ENCODE results near the gene TP53AIP1. TPM values are rescaled to one million over a fixed set of nuclear protein-coding genes. Genes with fewer than 3 reads are reported as not detected.

TP53AIP1 gene
- total RNA-seq, 1 experiment from 2014 or later: not detected

DNA sequence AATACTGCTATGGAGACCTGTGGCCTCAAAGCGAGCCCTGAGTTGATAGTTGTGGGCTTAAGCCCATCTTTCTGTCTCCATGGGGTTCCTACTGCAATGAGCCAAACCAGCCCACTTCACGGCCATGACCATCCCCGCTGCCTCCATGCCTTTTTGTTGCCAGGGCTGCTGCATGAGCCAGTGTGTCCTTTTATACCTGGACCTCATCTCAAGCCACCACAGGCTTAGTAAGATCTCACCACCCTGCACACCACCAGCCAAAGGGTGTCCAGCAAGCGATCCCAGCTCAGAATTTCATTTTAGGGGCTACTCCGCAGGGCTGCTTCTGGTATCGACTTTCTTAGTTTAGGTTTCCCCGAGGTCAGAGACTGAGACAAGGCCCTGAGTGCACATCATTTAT lies 8.3 kb downstream of the TP53AIP1 start:
- WGBS (ENCODE audit: extremely low coverage, insufficient read length, low lambda C conversion rate): no CpG with 5 or more reads among the region's 7 CpGs
- H3K27ac ChIP-seq (ENCODE audit: insufficient read length, low read depth, low read length): no peak overlapping the region

More for the DNA sequence above, 8.3 kb downstream of the TP53AIP1 start:
- no peak overlapping the region for H2BK120ac ChIP-seq (ENCODE audit: low read depth, low read length, poor library complexity, severe bottlenecking)
- H2BK12ac ChIP-seq (ENCODE audit: insufficient read length, low read depth, low read length): no peak overlapping the region
- H3K4ac ChIP-seq (ENCODE audit: low read depth, low read length): no peak overlapping the region
- H3K9me3 ChIP-seq (ENCODE audit: control insufficient read depth, low read depth, low read length): no peaks in the 10 kb centered on the region
- peaks cover 57% of the 10 kb centered on the region for H3K27me3 Mint-ChIP-seq (ENCODE audit: low read depth)
- no peaks in the 10 kb centered on the region for H4K20me1 ChIP-seq (ENCODE audit: control insufficient read depth, insufficient read depth, insufficient read length)
- no peak overlapping the region for H2AK5ac ChIP-seq (ENCODE audit: insufficient read length, low read length)
- no peak overlapping the region for H3T11ph ChIP-seq (ENCODE audit: low read length)
- no peak overlapping the region for H3K27ac Mint-ChIP-seq
- no peak overlapping the region for H3K23ac ChIP-seq (ENCODE audit: insufficient read length, low read depth, low read length)
- H3K18ac ChIP-seq (ENCODE audit: insufficient read length, low read depth, low read length): no peak overlapping the region
- no peak overlapping the region for H3K4me3 Mint-ChIP-seq
- no peak overlapping the region for H2BK20ac ChIP-seq (ENCODE audit: low read depth, low read length, poor library complexity, severe bottlenecking)
- H2AFZ ChIP-seq (ENCODE audit: low read length): no peak overlapping the region
- no peak overlapping the region for H2BK5ac ChIP-seq (ENCODE audit: insufficient read length, low read length)
- H4K5ac ChIP-seq (ENCODE audit: insufficient read length, low read depth, low read length): no peak overlapping the region
- no peaks in the 10 kb centered on the region for H3K23me2 ChIP-seq (ENCODE audit: insufficient read length, low read depth, low read length, poor library complexity, severe bottlenecking)
- DNase-seq: no peak
- H3K79me1 ChIP-seq (ENCODE audit: insufficient read depth, low read depth, low read length, poor library complexity, severe bottlenecking): no peaks in the 10 kb centered on the region
- H3K4me1 ChIP-seq (ENCODE audit: insufficient read depth, low read length): no peaks in the 10 kb centered on the region; the same call in 1 of the 2 replicates
- H2BK15ac ChIP-seq (ENCODE audit: low read depth, low read length): no peak overlapping the region
- peaks cover 0 to 3% of the 10 kb centered on the region in 2 experiments; a peak in 2 of 5 replicates for H3K9me3 Mint-ChIP-seq
- H3K4me2 ChIP-seq (ENCODE audit: insufficient read depth, insufficient read length, low read length): no peak overlapping the region
- no peak overlapping the region for H3K9ac ChIP-seq (ENCODE audit: extremely low read depth, insufficient read length, low read length)
- H3K4me1 Mint-ChIP-seq: peaks cover 27 to 36% of the 10 kb centered on the region in 2 experiments
- peaks cover 2% of the 10 kb centered on the region; the same call in 1 of the 2 replicates for H3K27me3 ChIP-seq (ENCODE audit: insufficient read depth, low read length)
- no peak overlapping the region for H3K14ac ChIP-seq (ENCODE audit: insufficient read depth, low read length)
- no peak overlapping the region for H4K8ac ChIP-seq (replicated peaks; ENCODE audit: insufficient read length, low read depth, low read length)
- H4K91ac ChIP-seq (ENCODE audit: insufficient read length, low read depth, low read length): no peak overlapping the region
- H3K56ac ChIP-seq (ENCODE audit: insufficient read length, low read depth, low read length): no peak overlapping the region
- H3K79me2 ChIP-seq (ENCODE audit: insufficient read depth, low read length): no peaks in the 10 kb centered on the region
- no peak for TF ChIP-seq CTCF (conservative IDR thresholded peaks at IDR 0.05)
- 0 out of 7 replicates have a peak, but pooled peaks cover 0 to 3% (median 0%) of the 10 kb centered on the region in 3 experiments for H3K36me3 Mint-ChIP-seq (ENCODE audit: insufficient read depth in 1 of 3, low read depth in 3 of 3)
